GM19351 (cell line): ENCODE results near the gene DNAJB12.
"Not testable (repeated sequence)": the region's sequence is repeated elsewhere in the genome, so short reads cannot be mapped to it uniquely, and the experiment has no call there.

Experiments
- ATAC-seq: cut with Tn5 transposase; IDR thresholded peaks from one replicate; pipeline ENCODE4 v1.9.1; 2021; ENCODE audit warnings: mild to moderate bottlenecking, moderate library complexity; ENCODE audit not compliant: unreplicated experiment

Gene DNAJB12

DNA sequence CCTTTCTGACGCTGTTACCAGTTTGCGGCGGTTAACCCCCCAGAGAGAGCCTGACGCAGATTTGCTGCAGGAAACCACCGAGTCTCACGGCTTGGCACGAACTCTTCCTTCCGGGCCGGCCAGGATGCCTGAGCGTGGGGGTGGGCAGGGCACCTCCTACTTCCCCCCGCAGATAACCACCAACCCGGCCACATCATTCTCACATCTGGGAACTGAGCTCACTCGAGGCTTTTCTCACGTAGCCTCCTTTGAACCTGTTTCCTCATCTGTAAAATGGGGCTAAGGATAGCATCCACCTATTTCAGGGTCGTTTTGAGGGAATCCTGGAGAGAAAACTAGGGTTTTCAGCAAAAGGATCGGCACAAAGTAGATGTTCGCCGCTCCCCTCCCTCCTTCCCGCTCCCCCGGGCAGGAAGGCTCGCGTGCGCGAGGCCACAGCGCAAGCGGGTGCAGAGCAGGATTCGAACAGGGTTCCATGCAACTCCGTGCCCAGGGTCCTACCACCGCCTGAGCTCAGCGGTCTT lies 57.4 kb downstream of the DNAJB12 start:
- ATAC-seq, result peak; percentile 54

DNA sequence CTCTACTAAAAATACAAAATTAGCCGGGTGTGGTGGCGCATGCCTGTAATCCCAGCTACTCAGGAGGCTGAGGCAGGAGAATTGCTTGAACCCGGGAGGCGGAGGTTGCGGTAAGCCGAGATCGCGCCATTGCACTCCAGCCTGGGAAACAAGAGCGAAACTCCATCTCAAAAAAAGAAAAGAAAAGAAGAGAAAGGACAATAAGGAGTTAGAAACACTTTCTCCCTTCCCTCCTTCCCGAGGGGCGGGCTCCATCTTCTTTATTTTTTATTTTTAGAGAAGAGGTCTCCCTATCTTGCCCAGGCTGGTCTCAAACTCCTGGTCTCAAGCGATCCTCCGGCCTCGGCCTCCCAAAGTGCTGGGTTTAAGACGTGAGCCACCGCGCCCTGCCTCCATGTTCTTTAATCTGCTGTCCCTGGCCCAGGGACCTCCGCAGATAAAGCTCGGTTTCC lies 57.9 kb downstream of the DNAJB12 start:
- ATAC-seq, result not testable (repeated sequence)

DNA sequence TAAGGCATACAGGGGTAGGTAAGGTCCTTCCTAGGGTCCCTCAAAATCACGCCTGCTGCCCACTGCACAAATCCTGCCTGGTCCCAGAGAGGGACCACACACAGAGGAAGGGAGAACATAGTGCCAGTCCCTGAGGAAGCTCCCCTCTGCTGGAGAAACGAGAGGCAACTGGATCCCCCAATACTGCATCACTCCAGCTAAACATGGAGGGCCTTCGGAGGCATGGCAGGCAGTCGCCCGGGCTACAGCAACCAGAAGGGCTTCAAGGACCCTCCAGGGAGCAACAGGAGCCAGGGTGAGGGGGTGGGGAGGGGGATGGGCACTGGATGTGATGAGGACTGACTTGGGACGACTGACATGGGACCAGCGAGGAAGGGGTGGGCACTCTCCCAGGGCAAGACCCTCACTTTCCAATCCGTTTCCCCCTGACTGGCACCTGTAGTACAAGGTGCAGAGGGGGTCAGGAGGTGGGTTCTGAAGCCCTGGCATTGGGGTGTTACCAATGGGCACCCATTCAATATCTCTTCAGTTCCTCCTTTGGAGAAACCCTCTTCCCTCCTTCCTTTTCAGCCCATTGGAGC lies 59.3 kb downstream of the DNAJB12 start:
- ATAC-seq, result no peak

DNA sequence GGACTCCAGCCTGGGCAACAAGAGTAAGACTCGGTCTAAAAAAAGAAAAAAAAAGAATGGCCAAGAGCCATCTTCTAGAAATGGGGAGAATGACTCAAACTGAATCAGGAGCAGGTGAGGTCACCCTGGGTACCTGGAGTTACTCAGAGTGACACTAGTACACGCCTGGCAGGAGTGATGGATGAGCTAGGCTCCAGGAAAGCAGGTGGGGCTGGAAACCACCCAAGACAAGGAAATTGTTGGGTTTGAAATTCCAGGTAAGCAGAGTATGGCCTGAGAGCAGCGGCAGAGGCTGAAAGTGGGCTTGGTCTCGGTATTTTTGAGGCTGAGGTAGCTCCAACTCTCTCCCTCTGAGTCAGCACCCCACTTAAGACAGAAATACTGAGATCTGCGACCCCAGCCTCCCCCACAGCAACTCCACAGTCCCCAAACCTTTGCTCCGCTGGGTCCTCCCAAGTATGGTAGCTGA lies 62.5 kb downstream of the DNAJB12 start:
- no peak for ATAC-seq

DNA sequence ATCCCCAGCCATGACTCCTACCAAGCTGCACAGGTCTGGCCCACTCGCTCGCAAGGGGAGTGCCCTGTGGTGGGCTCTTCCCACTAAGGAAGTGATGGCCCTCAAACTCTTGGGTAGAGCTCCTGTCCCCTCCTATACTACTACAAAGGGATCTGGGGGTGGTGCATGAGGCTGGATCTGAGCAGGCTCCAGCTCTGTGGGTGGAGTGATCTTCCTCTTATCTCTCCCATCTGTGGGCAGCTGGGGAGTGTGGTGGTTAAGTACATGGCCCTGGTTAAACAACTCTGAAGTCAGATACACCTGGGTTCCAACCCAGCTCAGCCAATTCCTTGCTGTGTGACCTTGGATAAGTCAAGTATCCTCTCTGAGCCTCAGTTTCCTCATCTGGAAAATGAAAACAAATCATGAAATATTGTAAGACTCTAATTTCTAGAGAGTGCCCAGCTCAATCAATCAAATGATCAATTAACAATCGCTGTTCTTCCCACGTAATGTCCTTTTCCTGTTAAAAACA lies 63.6 kb downstream of the DNAJB12 start:
- no peak for ATAC-seq

DNA sequence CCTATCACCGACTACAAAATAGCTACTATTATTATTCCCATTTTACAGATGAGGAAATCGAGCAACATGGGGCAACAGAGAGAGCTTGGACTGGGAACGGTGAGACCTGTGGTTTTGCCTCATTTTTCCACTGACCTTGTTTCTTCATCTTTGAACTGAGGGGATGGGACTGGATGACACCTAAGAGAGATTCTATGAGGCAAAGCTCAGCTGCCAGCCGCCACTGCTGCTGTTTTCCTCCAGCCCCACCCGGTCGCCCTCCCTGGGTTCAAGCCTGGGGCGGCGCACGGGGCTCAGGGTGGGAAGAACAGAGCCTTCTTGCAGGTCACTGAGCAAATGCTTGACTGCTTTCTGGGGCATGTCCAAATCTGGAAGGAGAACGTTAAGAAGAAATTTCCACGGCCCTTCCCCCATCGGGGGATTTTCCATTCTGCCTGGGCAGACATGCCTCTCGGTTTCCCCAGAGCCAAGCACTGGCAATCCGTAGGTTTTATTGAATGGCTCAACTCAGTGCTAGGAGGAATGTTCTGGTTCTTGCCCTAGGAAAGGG lies 68.7 kb downstream of the DNAJB12 start:
- no peak for ATAC-seq

DNA sequence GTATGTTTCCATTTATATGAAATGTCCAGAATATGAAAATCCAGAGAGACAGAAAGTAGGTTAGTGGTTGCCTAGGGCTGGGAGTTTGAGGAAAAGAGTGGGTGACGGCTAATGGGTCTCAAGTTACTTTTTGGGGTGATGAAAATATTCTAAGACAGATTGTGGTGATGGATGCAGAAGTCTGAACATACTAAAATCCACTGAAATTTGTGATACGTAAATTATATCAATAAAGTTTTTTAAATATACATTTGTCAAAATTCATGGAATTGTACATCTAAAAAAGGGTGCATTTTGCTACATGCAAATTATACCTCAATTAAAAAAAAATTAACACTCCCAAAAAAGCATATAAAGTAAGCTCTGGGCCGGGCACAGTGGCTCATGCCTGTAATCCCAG lies 71.6 kb downstream of the DNAJB12 start:
- no peak for ATAC-seq
